Stimulated activated naive CD8-positive, alpha-beta T cell treated with anti-CD3 and anti-CD28 coated beads, Interleukin-15, Interleukin-2, amounts not matched to agents 100 ng/mL and 50 ng/mL, for 24 hours (primary cell): ENCODE data around the gene PKP3.
"Not testable (repeated sequence)": the region's sequence is repeated elsewhere in the genome, so short reads cannot be mapped to it uniquely, and the experiment has no call there.

ENCODE experiments used
- H3K27ac Mint-ChIP-seq: one replicate; pipeline ENCODE4 v1.8.0; 2021; ENCODE audit warnings: mild to moderate bottlenecking, mixed read lengths
- H3K27me3 Mint-ChIP-seq: one replicate; pipeline ENCODE4 v1.8.0; 2021; ENCODE audit warnings: mixed read lengths
- H3K36me3 Mint-ChIP-seq: one replicate; pipeline ENCODE4 v1.8.0; 2021; ENCODE audit warnings: low read depth, mixed read lengths
- H3K4me1 Mint-ChIP-seq: one replicate; pipeline ENCODE4 v1.8.0; 2021; ENCODE audit warnings: low read depth, mixed read lengths
- H3K4me3 Mint-ChIP-seq: one replicate; pipeline ENCODE4 v1.8.0; 2021; ENCODE audit warnings: mild to moderate bottlenecking, mixed read lengths
- H3K9me3 Mint-ChIP-seq: one replicate; pipeline ENCODE4 v1.8.0; 2021; ENCODE audit warnings: mixed read lengths

Gene PKP3

DNA sequence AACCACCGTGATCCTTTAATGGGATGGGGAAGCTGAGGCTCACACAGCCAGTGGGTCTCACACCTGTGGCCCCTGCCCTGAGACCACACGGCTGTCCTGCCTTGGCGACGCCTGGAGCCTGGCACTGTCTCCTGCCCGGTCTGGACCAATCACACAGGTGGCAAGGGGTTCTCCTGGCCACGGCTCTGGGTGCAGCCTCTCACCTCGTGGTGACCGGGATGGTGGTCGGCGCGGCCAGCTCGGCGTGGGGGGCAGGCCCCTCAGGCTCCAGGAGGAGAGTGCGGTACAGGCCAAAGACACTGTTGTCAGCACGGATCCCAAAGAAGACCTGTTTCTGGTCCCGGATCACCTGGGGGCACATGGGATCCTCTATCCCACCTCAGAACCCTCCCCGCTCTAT, 39.1 kb downstream of the PKP3 start:
- Mint-ChIP-seq H3K4me3 (no peak overlapping the region), H3K4me1 (peaks cover 5% of the 10 kb centered on the region), H3K9me3 (no peaks in the 10 kb centered on the region), H3K27ac (no peak overlapping the region), H3K36me3 (peaks cover 3% of the 10 kb centered on the region), H3K27me3 (no peaks in the 10 kb centered on the region)

DNA sequence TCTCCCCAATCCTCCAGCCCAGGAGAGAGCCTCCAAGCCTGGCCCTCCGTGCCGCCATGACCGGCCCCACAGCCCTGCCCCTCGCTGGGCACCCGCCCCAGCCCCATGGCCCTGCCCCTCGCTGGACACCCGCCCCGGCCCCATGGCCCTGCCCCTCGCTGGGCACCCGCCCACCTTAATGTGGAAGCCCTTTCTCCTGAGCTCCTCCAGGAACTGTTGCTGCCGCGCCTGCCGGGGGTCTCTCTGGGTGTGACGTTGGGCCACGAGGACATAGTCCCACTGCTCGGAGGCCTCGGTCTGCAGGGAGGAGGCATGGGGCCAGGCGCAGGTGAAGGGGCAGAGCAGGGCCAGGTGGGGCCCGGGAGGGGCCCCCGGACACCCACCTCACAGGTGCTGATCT, 39.6 kb downstream of the PKP3 start:
- peaks cover 2% of the 10 kb centered on the region for H3K36me3 Mint-ChIP-seq
- H3K4me3 Mint-ChIP-seq = no peak overlapping the region
- H3K27ac Mint-ChIP-seq = no peak overlapping the region
- no peaks in the 10 kb centered on the region for H3K27me3 Mint-ChIP-seq
- H3K4me1 Mint-ChIP-seq = peaks cover 7% of the 10 kb centered on the region
- H3K9me3 Mint-ChIP-seq = no peaks in the 10 kb centered on the region

DNA sequence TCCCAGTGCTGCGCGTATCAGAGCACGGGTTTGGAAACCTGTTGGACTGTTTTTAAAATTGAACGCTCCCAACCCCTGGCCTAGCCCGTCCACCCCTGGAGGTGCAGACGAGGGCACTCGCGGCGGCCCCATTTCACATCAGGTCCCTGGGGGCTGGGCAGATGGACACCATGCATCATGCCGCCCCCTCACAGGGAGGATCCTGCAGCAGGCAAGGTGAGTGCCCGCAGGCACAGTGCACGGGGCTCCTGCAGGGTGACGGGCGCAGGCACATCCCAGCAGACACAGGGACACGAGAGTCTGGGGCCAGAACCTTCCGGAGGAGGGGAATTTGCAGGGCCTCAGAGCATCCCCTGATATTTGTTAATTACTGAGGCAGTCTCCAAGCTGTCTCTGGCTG, 40.5 kb downstream of the PKP3 start:
- H3K36me3 Mint-ChIP-seq = no peaks in the 10 kb centered on the region
- H3K4me3 Mint-ChIP-seq = no peak overlapping the region
- H3K4me1 Mint-ChIP-seq = peaks cover 9% of the 10 kb centered on the region
- H3K27me3 Mint-ChIP-seq = no peaks in the 10 kb centered on the region
- H3K9me3 Mint-ChIP-seq = no peaks in the 10 kb centered on the region
- no peak overlapping the region for H3K27ac Mint-ChIP-seq

DNA sequence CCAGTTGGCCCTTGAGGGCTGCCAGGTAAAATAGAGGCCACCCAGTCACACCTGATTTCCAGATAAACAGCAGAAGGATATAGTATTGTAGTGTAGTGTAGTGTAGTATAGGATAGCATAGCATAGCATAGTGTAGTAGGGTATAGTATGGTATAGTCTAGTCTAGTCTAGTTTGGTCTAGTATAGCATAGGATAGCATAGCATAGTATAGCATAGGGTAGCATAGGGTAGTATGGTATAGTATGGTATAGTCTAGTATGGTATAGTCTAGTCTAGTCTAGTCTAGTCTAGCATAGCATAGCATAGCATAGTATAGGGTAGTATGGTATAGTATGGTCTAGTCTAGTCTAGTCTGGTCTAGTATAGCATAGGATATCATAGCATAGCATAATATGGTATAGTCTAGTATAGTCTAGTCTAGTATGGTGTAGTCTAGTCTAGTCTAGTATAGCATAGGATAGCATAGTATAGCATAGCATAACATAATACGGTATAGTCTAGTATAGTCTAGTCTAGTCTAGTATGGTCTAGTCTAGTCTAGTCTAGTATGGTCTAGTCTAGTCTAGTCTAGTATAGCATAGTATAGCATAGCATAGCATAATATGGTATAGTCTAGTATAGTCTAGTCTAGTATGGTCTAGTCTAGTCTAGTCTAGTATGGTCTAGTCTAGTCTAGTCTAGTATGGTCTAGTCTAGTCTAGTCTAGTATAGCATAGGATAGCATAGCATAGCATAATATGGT, 41.2 kb downstream of the PKP3 start:
- H3K27me3 Mint-ChIP-seq, H3K4me3 Mint-ChIP-seq, H3K27ac Mint-ChIP-seq, H3K9me3 Mint-ChIP-seq, H3K36me3 Mint-ChIP-seq: not testable (repeated sequence)
- peaks cover 16% of the 10 kb centered on the region for H3K4me1 Mint-ChIP-seq

DNA sequence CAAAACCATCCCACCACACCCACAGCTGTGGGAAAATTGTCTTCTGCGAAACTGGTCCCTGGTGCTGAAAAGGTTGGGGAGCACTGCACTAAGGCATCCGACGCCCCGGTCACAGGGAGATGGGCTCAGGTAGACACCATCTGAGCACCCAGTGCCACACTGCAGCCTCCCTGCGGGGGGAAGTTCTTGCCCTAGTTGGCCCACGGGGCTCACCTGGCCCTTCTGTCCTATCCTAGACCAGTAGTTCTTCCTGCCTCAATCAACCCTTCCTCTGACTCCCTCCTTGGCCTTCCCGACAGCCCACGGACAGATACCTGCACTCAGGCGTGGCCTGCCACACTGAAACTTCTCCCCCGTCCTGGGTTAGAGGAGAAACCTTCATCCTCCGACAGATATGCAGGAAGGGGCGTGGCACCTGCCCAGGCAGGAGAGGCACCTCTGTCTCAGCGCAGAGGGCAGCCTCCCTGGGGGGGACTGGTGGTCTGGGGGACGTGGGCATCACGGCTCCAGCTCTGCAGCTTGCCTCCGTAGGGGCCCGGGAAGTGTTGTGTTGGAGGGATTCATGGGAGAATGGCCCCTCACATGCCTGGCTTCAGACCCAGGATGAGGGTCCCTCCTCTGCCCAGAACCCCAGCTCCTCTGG, 43.3 kb downstream of the PKP3 start:
- Mint-ChIP-seq H3K27me3 (no peaks in the 10 kb centered on the region), H3K9me3 (no peaks in the 10 kb centered on the region), H3K4me3 (no peak overlapping the region), H3K27ac (no peak overlapping the region), H3K4me1 (peaks cover 25% of the 10 kb centered on the region), H3K36me3 (no peaks in the 10 kb centered on the region)

- no peaks in the 10 kb centered on the region for H3K27me3 Mint-ChIP-seq
- no peak overlapping the region for H3K27ac Mint-ChIP-seq
- no peaks in the 10 kb centered on the region for H3K9me3 Mint-ChIP-seq
- H3K36me3 Mint-ChIP-seq = no peaks in the 10 kb centered on the region
- H3K4me3 Mint-ChIP-seq = no peak overlapping the region
- peaks cover 25% of the 10 kb centered on the region for H3K4me1 Mint-ChIP-seq
Measured at GRCh38 chr11:438101-438844, 44.3 kb downstream of the PKP3 start.

DNA sequence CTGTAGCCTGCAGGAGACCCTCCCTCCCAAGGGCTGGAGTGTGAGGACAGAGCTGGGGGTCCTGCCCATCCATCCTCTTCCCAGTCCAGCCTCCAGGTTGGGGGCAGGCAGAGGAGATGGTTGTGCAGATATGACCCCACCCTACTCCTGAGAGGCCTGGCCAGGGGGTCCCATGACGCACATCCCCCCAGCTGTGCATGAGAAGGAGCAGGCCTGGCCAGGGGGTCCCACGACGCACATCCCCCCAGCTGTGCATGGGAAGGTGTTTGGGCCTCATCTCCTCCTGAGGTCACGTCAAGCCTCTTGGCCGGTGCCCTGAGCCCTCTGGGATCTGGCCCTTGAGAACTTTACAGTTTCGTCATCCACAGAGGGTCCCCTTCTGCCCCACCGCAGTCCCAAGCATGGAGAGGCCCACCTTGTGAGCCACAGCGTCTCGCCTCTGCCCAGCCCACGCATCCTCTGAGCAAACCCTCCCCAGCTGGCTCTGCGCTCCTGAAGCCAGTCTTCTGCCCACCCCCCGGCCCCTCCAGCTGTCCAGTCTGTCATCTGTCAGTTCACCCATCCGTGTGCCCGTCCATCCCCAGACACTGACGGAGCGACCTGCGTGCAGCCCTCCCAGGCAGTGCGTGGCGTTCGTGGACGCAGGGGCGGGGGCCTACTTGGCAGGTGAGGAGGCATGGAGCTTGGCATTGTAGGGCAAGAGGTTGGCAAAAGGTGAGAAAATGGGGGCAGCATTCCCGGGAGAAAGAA, 45.5 kb downstream of the PKP3 start:
- Mint-ChIP-seq H3K4me3 (no peak overlapping the region), H3K9me3 (no peaks in the 10 kb centered on the region), H3K4me1 (peaks cover 25% of the 10 kb centered on the region), H3K27ac (no peak overlapping the region), H3K27me3 (no peaks in the 10 kb centered on the region), H3K36me3 (no peaks in the 10 kb centered on the region)

- Mint-ChIP-seq H3K36me3 (no peaks in the 10 kb centered on the region), H3K9me3 (no peaks in the 10 kb centered on the region), H3K27ac (no peak overlapping the region), H3K4me3 (peak overlapping the region; percentile 70), H3K27me3 (no peaks in the 10 kb centered on the region), H3K4me1 (peaks cover 25% of the 10 kb centered on the region)
Measured at GRCh38 chr11:440065-441042, 46.3 kb downstream of the PKP3 start.

- Mint-ChIP-seq H3K36me3 (no peaks in the 10 kb centered on the region), H3K27ac (no peak overlapping the region), H3K27me3 (no peaks in the 10 kb centered on the region), H3K4me1 (peaks cover 25% of the 10 kb centered on the region), H3K4me3 (peak overlapping the region; percentile 70), H3K9me3 (no peaks in the 10 kb centered on the region)
Measured at GRCh38 chr11:441043-441417, 47.0 kb downstream of the PKP3 start.

DNA sequence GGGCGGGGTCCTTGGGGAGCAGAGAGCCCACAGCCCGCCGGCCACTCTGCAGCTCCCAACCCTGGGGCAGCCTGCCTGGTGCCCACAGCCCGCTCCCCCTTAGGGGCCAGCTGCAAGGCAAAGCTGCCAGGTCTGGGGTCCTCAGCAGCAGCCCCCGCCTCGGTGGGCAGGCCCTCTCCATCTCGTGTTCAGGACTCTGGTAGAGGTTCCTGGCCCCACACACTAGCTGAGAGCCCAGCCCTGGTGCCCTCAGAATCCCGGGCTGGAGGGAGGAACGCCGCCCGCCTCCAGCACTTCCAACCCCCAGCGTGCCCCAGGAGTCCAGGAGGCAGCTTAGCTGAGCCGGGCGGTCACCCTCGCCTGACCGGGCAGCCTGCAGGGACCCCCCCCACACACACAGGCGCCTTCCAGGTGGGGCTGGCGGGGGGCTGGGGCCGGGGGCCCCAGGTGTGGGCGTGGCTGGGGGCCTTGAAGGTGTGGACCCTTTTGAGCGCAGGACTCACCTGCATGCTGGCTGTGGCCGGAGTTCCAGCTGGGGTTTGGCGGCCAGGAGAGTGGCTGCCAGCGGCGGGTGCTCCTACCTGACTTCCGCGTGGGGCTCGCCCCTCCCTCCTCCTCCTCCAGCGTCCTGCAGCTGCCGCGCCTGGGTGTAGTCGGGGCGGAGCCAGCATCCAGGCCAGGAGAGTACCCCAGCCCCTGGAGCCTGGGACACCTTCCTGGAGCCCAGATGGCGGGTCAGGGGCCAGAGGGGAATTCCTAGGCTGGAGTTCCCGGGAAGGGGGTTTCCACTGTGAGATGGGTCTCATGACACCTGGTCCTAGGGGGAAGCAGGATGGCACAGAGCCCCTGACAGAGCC, 47.6 kb downstream of the PKP3 start, which contains the start of gene ANO9:
TSS of gene ANO9 (minus strand) at position 594 of the 857 bp plus-strand sequence. CDS start at position 509, 85 bp downstream.
- Mint-ChIP-seq H3K4me1 (peaks cover 25% of the 10 kb centered on the region), H3K36me3 (no peaks in the 10 kb centered on the region), H3K27ac (no peak within 1 kb of the TSS), H3K27me3 (no peaks in the 10 kb centered on the region), H3K9me3 (no peaks in the 10 kb centered on the region), H3K4me3 (peak within 1 kb of the TSS; percentile 70)

GRCh38 chr11:442611-443081, 48.6 kb downstream of the PKP3 start:
- Mint-ChIP-seq H3K27ac (no peak overlapping the region), H3K9me3 (no peaks in the 10 kb centered on the region), H3K27me3 (no peaks in the 10 kb centered on the region), H3K4me1 (peaks cover 20% of the 10 kb centered on the region), H3K4me3 (no peak overlapping the region), H3K36me3 (no peaks in the 10 kb centered on the region)

DNA sequence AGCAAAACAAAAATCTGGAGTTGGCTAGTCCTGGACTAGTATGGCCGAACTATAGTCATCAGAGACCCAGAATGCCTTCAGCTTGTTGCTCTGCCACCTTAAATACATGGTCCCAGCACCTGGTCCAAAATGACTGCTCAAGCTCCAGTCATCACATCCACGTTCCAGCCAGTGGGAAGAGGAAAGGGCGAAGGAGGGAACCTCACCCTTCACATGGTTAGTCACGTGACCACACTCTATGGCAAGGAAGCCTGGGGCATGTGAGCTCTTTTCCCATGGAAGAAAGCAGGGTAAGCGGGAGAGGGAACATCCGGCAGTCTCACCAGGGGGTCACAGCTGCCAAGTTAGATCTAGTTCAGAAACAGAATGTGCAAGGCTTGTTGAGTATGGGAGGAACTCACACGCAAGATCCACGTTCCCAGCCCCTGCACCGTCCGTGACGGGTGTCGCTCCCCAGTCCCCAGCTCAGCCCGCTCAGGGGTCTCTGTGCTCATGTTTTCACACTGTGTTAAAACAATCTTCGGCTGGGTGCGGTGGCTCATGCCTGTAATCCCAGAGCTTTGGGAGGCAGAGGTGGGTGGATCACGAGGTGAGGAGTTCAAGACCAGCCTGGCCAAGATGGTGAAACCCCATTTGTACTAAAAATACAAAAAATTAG, 49.7 kb downstream of the PKP3 start:
- Mint-ChIP-seq H3K9me3 (no peaks in the 10 kb centered on the region), H3K27me3 (no peaks in the 10 kb centered on the region), H3K4me3 (no peak overlapping the region), H3K4me1 (peaks cover 22% of the 10 kb centered on the region), H3K27ac (no peak overlapping the region), H3K36me3 (no peaks in the 10 kb centered on the region)
